HG03108 (cell line): ENCODE results near the gene BCL2L12.

Experiments used
- ATAC-seq: cut with Tn5 transposase; IDR thresholded peaks from one replicate; pipeline ENCODE4 v1.9.1; 2021; ENCODE audit warnings: moderate library complexity; ENCODE audit not compliant: unreplicated experiment

BCL2L12 gene

GRCh38 chr19:49662011-49662410 is 3.7 kb upstream of the BCL2L12 start:
- ATAC-seq = no peak

DNA sequence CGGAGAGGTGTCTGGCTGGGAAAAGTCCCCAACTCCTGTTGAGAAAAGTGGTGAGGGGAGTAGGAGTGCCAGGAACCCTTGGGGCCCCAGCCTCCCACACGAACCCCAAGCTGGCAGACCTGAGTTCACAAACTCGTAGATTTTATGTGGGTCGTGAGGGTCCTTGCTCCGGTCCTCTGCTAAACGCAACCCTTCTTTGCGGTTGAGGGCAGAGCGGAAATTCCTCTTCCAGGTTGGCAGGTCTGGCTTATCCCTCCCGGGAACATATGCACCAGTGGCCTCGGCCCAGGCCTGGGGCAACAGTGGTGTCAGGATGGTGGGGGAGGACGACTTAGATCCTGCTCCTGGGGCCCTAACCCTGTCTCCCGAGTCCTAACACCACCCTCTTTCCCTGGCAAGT is 2.5 kb upstream of the BCL2L12 start:
- no peak for ATAC-seq

DNA sequence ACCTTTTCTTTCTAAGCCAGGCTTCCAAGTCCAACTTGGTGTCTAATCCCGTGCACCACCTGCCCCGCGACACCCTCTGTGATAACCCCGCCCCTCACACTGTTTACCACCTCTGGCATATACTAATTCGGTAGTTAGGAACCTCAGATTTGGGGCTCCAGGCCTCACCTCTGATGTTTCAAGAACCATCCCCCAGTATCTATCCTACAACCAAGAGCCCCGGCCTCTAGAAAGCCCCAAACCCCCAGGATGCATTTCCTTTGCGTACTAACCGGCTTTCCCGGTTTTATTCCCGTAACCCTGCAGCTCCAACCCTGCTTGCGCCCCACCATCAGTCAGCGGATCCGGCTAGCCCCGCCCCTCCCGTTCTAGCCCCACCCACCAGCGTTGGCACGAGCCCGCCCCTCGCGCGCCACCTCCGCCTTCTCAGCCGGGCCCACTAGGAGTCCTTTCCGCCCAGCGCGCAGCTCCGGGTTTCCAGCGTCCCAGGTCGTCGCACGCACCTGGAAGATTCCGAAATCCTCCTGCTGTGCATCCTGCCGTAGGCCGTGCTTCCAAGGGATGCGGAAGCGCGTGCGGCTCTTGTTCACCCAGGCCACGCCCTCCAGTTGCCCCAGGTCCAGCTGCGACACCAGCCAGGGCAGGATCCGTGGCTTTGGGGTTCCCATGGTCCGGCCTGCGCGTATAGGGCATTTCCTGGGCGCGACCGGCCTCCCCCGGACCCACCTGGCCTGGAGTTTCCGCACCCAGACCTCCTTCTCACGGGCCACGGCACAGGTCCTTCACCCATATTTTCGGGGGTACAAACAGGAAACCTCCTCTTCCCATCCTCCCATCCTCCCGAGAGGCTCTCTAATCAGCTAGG is 1.3 kb upstream of the BCL2L12 start:
- peak; percentile 35 for ATAC-seq

DNA sequence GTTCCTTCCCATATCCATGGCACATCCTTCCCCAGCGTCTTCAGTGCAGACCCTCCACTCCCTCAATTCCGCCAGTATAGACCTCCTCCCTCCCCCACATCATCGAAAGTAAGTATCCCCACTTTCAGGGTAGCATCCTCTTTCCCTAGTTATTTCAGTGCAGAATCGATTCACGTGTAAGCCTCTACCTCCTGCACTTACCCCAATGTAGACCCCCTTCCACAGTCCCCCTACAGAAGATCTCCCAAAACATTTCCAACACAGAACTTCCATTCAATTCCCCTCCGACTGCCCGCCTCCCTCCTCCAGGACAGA is 740 bp upstream of the BCL2L12 start:
- no peak for ATAC-seq

DNA sequence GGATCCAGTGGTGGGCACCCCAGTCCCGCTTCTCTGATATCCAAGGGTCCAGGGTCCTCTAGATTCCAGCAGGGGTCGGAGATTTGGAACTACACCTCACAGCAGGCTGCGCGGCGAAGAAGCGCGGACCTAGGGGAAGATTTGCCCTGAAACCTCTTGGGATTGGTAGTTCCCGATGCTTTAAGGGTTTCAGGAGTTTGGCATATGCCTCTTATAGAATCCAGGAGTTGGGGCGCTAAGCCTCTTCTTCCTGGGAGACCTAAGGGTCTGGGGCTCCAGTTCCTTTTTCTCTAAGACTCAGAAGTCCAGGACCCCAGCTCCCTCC is 349 bp downstream of the BCL2L12 start:
- ATAC-seq = no peak

DNA sequence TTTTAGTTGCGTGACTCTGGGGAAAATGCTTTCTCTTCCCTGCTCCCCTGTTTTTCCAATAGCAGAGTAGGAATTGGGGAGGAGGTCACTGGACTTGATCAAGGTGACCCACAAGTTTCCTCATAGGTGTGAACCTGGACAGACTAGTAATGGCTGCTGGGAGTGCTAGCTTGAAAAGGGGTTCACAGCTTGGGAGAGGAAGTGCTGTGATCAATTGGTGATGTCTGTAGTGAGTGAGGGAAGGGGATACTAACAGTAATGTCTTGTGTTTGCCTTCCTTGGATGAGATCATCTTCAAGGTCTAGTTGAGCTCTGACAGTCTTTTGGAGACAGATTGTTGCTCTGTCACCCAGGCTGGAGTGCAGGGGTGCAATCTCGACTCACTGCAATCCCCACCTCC is 1.7 kb downstream of the BCL2L12 start:
- ATAC-seq = no peak

GRCh38 chr19:49669516-49669915 is 3.8 kb downstream of the BCL2L12 start:
- no peak for ATAC-seq

GRCh38 chr19:49672131-49672919 is 6.6 kb downstream of the BCL2L12 start:
- no peak for ATAC-seq

DNA sequence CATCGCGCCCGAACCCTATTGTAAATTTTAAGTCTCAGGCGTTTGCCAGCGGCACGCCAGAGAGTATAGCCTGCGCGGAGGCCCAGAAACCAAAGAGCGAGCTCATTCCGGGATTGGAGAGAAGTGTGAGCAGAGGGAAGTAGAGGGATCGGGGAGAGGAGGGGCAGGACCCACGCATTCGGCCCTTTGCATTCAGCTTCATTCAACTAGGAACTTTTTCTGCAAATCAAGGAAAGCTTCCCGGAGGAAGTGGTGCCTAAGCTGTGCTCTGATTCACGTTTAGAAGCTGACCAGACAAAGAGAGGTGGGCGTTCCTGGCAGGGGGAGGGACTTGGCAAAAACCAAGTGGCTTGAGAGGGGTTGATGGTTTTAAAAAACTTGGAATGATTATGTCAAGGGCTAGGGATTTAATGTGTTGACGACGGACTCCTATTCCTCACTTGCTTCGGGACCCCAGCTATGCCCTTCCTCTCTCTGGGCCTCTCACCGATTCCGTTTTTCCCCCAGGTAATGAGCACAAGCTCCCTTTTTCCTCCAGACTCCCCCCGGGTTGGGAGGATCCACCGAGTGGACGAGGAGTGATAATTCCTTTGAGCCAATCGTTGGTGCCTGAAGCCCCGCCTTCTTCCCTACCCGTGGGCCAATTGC is 10.5 kb downstream of the BCL2L12 start:
- ATAC-seq = peak; percentile 17

- ATAC-seq = peak; percentile 62
These were observed 11.1 kb downstream of the BCL2L12 start for GRCh38 chr19:49676784-49677230.

- ATAC-seq = no peak
These were observed 11.6 kb downstream of the BCL2L12 start, which contains the start of gene PRMT1 for GRCh38 chr19:49677231-49677900. Gene PRMT1, plus strand, starts transcription at chr19:49677271. Its CDS starts 10 bp downstream, at chr19:49677281.

GRCh38 chr19:49677901-49678674 is 12.4 kb downstream of the BCL2L12 start:
- ATAC-seq = no peak

- ATAC-seq = no peak
These were observed 13.4 kb downstream of the BCL2L12 start for GRCh38 chr19:49678985-49679770.

- ATAC-seq = no peak
These were observed 14.2 kb downstream of the BCL2L12 start for GRCh38 chr19:49679771-49680413.

GRCh38 chr19:49680421-49681351 is 15.0 kb downstream of the BCL2L12 start:
- ATAC-seq = no peak

DNA sequence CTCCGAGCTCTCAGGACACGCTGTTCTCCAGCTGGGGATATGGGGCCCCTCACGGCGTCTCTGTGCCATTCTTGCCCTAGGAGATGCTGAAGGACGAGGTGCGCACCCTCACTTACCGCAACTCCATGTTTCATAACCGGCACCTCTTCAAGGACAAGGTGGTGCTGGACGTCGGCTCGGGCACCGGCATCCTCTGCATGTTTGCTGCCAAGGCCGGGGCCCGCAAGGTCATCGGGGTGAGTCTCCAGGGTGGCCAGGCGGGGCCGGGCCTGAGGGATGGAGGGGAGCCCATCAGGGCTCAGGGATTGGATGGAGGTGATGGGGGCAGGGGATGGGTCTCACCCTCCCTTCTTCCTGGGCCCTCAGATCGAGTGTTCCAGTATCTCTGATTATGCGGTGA is 16.1 kb downstream of the BCL2L12 start:
- ATAC-seq = no peak

GRCh38 chr19:49682274-49682673 is 16.5 kb downstream of the BCL2L12 start:
- ATAC-seq = no peak

GRCh38 chr19:49683814-49684250 is 18.1 kb downstream of the BCL2L12 start:
- ATAC-seq = no peak
